Adipocyte (in vitro differentiated cells): ENCODE results near the gene KCNAB1.

Experiments used
- DNase-seq: peaks from one replicate; pipeline ENCODE4 v3.0.0-alpha.2; 2015; ENCODE audit warnings: low read depth
- H3K27me3 ChIP-seq: replicated peaks from 2 replicates; pipeline ENCODE4 v1.7.0; 2013; ENCODE audit warnings: mild to moderate bottlenecking, low read length, moderate library complexity; ENCODE audit not compliant: control insufficient read depth, insufficient read depth
- H3K36me3 ChIP-seq: 2 replicates; pipeline ENCODE4 v1.7.0; 2013; ENCODE audit warnings: low read length, mild to moderate bottlenecking, moderate library complexity; ENCODE audit not compliant: control insufficient read depth, insufficient read depth, severe bottlenecking
- H3K4me1 ChIP-seq: 2 replicates; pipeline ENCODE4 v1.7.0; 2013; ENCODE audit warnings: mild to moderate bottlenecking, low read length, moderate library complexity; ENCODE audit not compliant: control insufficient read depth, insufficient read depth
- H3K4me3 ChIP-seq: 2 replicates; pipeline ENCODE4 v1.7.0; 2013; ENCODE audit warnings: mild to moderate bottlenecking, low read length, moderate library complexity
- H3K9ac ChIP-seq: 2 replicates; pipeline ENCODE4 v1.7.0; 2013; ENCODE audit warnings: mild to moderate bottlenecking, low read length, moderate library complexity
- H3K9me3 ChIP-seq: 2 replicates; pipeline ENCODE4 v1.7.0; 2013; ENCODE audit warnings: mild to moderate bottlenecking, low read length, moderate library complexity; ENCODE audit not compliant: control insufficient read depth

Gene KCNAB1

GRCh38 chr3:156358232-156358631, 237.9 kb downstream of the KCNAB1 start:
- Histone ChIP-seq H3K36me3 (no peaks in the 10 kb centered on the region), H3K27me3 (no peaks in the 10 kb centered on the region), H3K9me3 (no peaks in the 10 kb centered on the region), H3K4me3 (no peak overlapping the region), H3K9ac (no peak overlapping the region), H3K4me1 (peaks cover 15% of the 10 kb centered on the region)
- no peak for DNase-seq

DNA sequence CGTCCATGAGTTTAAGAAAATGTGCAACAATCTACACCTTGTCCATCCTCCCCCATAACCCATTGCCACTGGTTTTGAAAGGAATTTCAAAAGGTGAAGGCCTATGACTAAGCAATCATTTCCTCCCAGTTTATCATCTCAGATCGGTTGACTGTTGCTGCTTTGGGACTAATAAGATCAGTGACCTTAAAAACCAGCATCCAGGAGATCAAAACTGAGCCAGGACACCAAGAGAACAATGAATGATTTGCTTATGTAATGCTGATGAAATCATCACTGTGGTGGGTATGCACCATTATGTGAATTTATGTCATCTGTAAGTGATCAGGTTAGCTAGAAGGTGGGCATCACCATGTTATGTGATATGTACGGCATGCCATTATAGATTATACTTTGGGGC, 239.0 kb downstream of the KCNAB1 start:
- Histone ChIP-seq H3K4me3 (no peak overlapping the region), H3K9me3 (no peaks in the 10 kb centered on the region), H3K4me1 (peaks cover 15% of the 10 kb centered on the region), H3K27me3 (no peaks in the 10 kb centered on the region), H3K36me3 (no peaks in the 10 kb centered on the region), H3K9ac (no peak overlapping the region)
- no peak for DNase-seq

DNA sequence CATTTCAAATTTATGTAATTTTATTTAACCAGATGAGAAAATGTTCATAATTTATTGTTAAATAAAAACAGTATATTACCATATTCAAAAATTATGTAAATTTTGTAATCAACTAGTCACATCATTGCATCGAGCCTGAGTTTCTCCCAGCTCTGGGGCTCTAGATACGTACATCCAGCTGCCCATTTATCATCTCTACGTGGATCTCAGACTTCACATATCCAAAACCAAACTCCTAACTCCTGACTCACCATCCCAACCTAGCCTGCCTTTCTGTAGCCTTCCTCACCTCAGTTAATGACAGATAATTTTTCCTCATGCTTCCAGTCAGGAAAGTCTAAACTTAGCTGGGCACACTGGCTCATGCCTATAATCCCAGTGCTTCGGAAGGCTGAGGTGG, 239.7 kb downstream of the KCNAB1 start:
- no peak for DNase-seq
- H3K4me3 ChIP-seq: no peak overlapping the region

DNA sequence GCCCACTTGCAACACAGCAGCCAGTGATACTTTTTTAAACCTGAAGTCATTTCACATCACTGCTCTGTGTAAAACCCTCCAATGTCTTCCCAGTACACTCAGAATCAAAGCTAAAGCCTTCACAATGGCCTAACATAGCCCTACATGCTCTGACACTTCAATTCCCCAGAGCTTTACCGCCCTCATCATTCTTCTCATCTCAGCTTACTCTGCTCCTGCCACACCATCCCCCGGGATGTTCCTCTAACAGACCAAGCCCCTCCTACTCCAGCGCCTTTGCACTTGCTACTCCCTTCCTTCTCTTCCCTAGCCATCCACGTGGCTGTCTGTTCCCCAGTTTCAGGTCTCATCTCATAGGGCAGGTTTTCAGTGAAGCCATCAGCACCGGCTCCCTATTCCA, 240.6 kb downstream of the KCNAB1 start:
- Histone ChIP-seq H3K36me3 (no peaks in the 10 kb centered on the region), H3K4me1 (peaks cover 12% of the 10 kb centered on the region), H3K4me3 (no peak overlapping the region), H3K9me3 (no peaks in the 10 kb centered on the region), H3K27me3 (no peaks in the 10 kb centered on the region), H3K9ac (no peak overlapping the region)
- no peak for DNase-seq

More for the DNA sequence above, 239.7 kb downstream of the KCNAB1 start:
- H3K36me3 ChIP-seq: no peaks in the 10 kb centered on the region
- H3K9ac ChIP-seq: no peak overlapping the region
- H3K4me1 ChIP-seq: peaks cover 15% of the 10 kb centered on the region
- no peaks in the 10 kb centered on the region for H3K27me3 ChIP-seq
- no peaks in the 10 kb centered on the region for H3K9me3 ChIP-seq

DNA sequence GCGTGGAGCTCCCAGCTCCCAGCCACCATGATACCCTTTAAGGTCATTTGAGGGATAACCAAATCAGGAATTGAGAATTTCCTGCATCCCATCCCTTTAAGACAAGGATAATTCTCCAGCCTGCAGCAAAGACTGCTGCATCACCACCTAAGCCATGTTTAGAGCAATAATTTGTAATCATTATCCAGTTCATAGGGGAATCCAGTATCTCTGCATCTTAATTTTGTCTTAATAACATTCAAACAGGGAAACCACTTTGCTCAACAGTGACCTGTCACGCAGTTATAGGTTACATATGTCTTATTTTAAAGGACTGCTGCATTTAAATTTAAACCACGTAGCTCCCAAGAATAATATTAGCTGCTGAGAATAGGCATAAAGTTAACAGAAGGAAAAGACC, 246.2 kb downstream of the KCNAB1 start:
- Histone ChIP-seq H3K9ac (no peak overlapping the region), H3K9me3 (no peaks in the 10 kb centered on the region), H3K36me3 (no peaks in the 10 kb centered on the region), H3K4me1 (no peaks in the 10 kb centered on the region), H3K4me3 (no peak overlapping the region), H3K27me3 (no peaks in the 10 kb centered on the region)
- DNase-seq: no peak

DNA sequence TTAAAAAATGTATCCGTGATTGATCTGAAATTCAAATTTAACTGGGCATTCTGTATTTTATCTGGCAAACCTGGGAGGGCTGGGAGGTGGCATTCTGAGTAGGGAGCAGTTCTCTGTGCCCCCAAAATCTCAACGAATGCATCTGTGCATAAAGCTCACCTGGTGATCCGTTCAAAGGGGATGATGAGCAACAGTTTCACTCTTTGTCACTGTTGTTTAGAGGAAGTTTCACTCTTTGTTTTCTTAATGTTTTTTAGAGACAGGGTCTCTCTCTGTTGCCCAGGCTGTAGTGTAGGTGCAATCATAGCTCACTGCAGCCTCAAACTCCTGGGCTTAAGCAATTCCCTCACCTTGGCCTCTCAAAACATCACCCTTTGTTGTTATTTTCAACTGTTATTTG, 247.8 kb downstream of the KCNAB1 start:
- no peak overlapping the region for H3K4me3 ChIP-seq
- no peaks in the 10 kb centered on the region for H3K36me3 ChIP-seq
- H3K27me3 ChIP-seq: no peaks in the 10 kb centered on the region
- no peaks in the 10 kb centered on the region for H3K4me1 ChIP-seq
- H3K9me3 ChIP-seq: no peaks in the 10 kb centered on the region
- no peak for DNase-seq
- H3K9ac ChIP-seq: no peak overlapping the region

DNA sequence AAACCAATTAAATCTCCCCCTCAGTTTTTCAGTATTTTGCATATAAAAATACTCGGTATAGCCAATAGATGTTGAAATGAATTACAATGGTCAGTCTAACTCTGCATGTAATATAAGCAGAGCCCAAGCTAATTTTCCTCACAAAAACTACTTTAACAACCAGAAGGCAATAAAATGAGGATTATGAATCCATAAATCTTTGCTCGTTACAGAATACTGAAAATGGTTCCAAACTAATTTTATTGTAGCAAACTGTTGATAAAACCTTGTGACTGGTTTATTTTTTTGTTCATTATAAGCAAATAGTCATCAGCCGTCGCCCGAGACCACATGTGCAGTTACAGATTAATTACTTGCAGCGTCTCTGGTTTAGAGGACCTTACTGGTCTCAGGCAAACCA, 251.3 kb downstream of the KCNAB1 start:
- no peaks in the 10 kb centered on the region for H3K9me3 ChIP-seq
- DNase-seq: no peak
- H3K27me3 ChIP-seq: no peaks in the 10 kb centered on the region
- no peak overlapping the region for H3K4me3 ChIP-seq
- no peaks in the 10 kb centered on the region for H3K4me1 ChIP-seq
- no peaks in the 10 kb centered on the region for H3K36me3 ChIP-seq
- no peak overlapping the region for H3K9ac ChIP-seq

GRCh38 chr3:156373095-156373494, 252.7 kb downstream of the KCNAB1 start:
- no peak overlapping the region for H3K4me3 ChIP-seq
- H3K9me3 ChIP-seq: no peaks in the 10 kb centered on the region
- no peak for DNase-seq
- no peaks in the 10 kb centered on the region for H3K4me1 ChIP-seq
- H3K27me3 ChIP-seq: no peaks in the 10 kb centered on the region
- no peak overlapping the region for H3K9ac ChIP-seq
- H3K36me3 ChIP-seq: no peaks in the 10 kb centered on the region

DNA sequence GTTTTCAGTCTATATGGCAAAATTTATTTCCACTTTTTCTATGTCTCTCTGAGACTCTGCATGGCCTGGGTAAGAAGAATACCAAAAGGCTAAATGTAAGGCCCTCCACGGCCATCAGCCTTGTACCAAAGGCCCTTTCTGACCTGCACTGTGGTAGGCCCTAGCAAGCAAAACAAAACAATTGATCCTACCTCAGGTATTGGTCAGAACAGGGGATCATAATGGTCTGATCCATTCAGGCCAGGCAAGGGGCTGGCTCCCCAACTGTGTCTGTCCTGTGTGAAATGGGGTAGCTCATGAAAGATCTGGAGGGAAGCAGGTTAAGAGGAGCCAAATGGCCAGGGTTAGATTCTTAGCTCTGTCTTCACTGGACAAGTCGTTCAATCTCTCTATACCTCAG, 253.3 kb downstream of the KCNAB1 start:
- no peaks in the 10 kb centered on the region for H3K4me1 ChIP-seq
- no peak for DNase-seq

DNA sequence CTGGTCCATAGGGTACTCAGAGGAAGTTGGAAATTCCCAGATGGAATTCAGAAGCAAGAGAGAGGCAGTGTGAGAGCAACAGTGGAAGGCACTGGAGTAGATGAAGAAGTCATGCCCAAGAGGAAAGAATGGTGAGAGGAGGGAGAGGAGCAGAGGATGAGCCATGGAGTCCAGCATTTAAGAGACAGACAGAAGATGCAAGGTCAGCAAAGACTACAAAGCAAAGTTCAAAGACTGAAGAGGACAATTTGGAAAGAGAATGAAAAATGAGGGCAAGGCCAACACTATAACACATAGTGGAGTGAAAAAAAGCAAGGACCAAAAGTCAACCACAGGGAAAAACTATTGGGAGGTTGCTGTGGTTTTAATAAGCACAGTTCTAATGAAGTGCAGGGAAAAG, 255.8 kb downstream of the KCNAB1 start:
- Histone ChIP-seq H3K27me3 (no peaks in the 10 kb centered on the region), H3K4me3 (no peak overlapping the region), H3K9ac (no peak overlapping the region), H3K36me3 (no peaks in the 10 kb centered on the region), H3K4me1 (no peaks in the 10 kb centered on the region), H3K9me3 (no peaks in the 10 kb centered on the region)
- no peak for DNase-seq

More for the DNA sequence above, 253.3 kb downstream of the KCNAB1 start:
- H3K36me3 ChIP-seq: no peaks in the 10 kb centered on the region
- H3K27me3 ChIP-seq: no peaks in the 10 kb centered on the region
- H3K4me3 ChIP-seq: no peak overlapping the region
- no peak overlapping the region for H3K9ac ChIP-seq
- H3K9me3 ChIP-seq: no peaks in the 10 kb centered on the region

GRCh38 chr3:156377266-156377665, 256.9 kb downstream of the KCNAB1 start:
- DNase-seq: no peak
- Histone ChIP-seq H3K4me3 (no peak overlapping the region), H3K27me3 (no peaks in the 10 kb centered on the region), H3K9me3 (no peaks in the 10 kb centered on the region), H3K4me1 (no peaks in the 10 kb centered on the region), H3K9ac (no peak overlapping the region), H3K36me3 (no peaks in the 10 kb centered on the region)

- H3K4me3 ChIP-seq: no peak overlapping the region
- H3K4me1 ChIP-seq: no peaks in the 10 kb centered on the region
These were observed 257.3 kb downstream of the KCNAB1 start for GRCh38 chr3:156377718-156378117.

More at GRCh38 chr3:156377718-156378117, 257.3 kb downstream of the KCNAB1 start:
- no peaks in the 10 kb centered on the region for H3K36me3 ChIP-seq
- H3K9me3 ChIP-seq: no peaks in the 10 kb centered on the region
- H3K27me3 ChIP-seq: no peaks in the 10 kb centered on the region
- DNase-seq: no peak
- no peak overlapping the region for H3K9ac ChIP-seq
